HepG2 (cell line): Measurements from ENCODE around the gene SIRT7. TPM values are rescaled to one million over a fixed set of nuclear protein-coding genes. Genes with fewer than 3 reads are reported as not detected.
A peak's percentile ranks its signal among the peaks of the same experiment; 100 is the strongest.

Source experiments
- AGO1 ChIP-seq: fragments of 200-400 bp; formaldehyde crosslinking; IDR thresholded peaks from 2 replicates; pipeline ENCODE4 v1.6.1; 2017; ENCODE audit warnings: mild to moderate bottlenecking, low read depth, low read length, moderate library complexity; ENCODE audit not compliant: poor library complexity, severe bottlenecking
- ATF2 ChIP-seq: sonication (generic); formaldehyde crosslinking; IDR thresholded peaks from 2 replicates; pipeline ENCODE4 v1.4.0; 2020; ENCODE audit warnings: missing genetic modification reagents
- ATF7-NPFF ChIP-seq: sonication (generic); formaldehyde crosslinking; IDR thresholded peaks from 2 replicates; pipeline ENCODE4 v1.8.1; 2023; ENCODE audit warnings: mild to moderate bottlenecking, low read depth, missing genetic modification reagents, moderate library complexity
- BRF2 ChIP-seq: sonication (generic); formaldehyde crosslinking; IDR thresholded peaks from 2 replicates; pipeline ENCODE4 v1.8.1; 2022; ENCODE audit warnings: mild to moderate bottlenecking, missing genetic modification reagents
- KAT2B ChIP-seq: fragments of 150-350 bp; IDR thresholded peaks from 2 replicates; pipeline ENCODE4 v1.6.1; 2014; ENCODE audit warnings: low read depth, low read length, borderline replicate concordance
- KAT7 ChIP-seq: IDR thresholded peaks from 2 replicates; pipeline ENCODE4 v1.6.1; 2018; ENCODE audit warnings: borderline replicate concordance, missing compliant biosample characterization
- MED13 ChIP-seq: sonication (generic); formaldehyde crosslinking; IDR thresholded peaks from 2 replicates; pipeline ENCODE4 v1.5.0; 2020; ENCODE audit warnings: missing genetic modification reagents
- MIXL1 ChIP-seq: IDR thresholded peaks from 2 replicates; pipeline ENCODE4 v1.6.1; 2016
- RFXAP ChIP-seq: sonication (generic); formaldehyde crosslinking; IDR thresholded peaks from 2 replicates; pipeline ENCODE4 v1.4.0; 2020; ENCODE audit warnings: missing genetic modification reagents, borderline replicate concordance
- RNF2 ChIP-seq: fragments of 450-650 bp; conservative IDR thresholded peaks from 2 replicates; pipeline ENCODE4 v1.6.1; 2016; ENCODE audit warnings: low read depth
- SIN3A ChIP-seq: IDR thresholded peaks from 2 replicates; pipeline ENCODE4 v1.6.1; 2011; ENCODE audit warnings: low read depth, mild to moderate bottlenecking, control low read depth, low read length, borderline replicate concordance
- SP4 ChIP-seq: sonication (generic); formaldehyde crosslinking; IDR thresholded peaks from 2 replicates; pipeline ENCODE4 v1.8.1; 2023; ENCODE audit warnings: mild to moderate bottlenecking, missing genetic modification reagents
- SPEN ChIP-seq: sonication (generic); formaldehyde crosslinking; IDR thresholded peaks from 2 replicates; pipeline ENCODE4 v1.5.1; 2020; ENCODE audit warnings: low read depth, mild to moderate bottlenecking, missing genetic modification reagents
- STAG1 ChIP-seq: sonication (generic); formaldehyde crosslinking; IDR thresholded peaks from 2 replicates; pipeline ENCODE4 v1.4.0; 2020; ENCODE audit warnings: missing genetic modification reagents
- ZBTB33 ChIP-seq: sonication (generic); formaldehyde crosslinking; IDR thresholded peaks from 2 replicates; pipeline ENCODE4 v1.4.0; 2020; ENCODE audit warnings: missing genetic modification reagents
- ZNF263 ChIP-seq: sonication (generic); formaldehyde crosslinking; IDR thresholded peaks from 2 replicates; pipeline ENCODE4 v1.4.0; 2020; ENCODE audit warnings: missing genetic modification reagents
- ZNF430 ChIP-seq: sonication (generic); formaldehyde crosslinking; IDR thresholded peaks from 2 replicates; pipeline ENCODE4 v1.9.0; 2021; ENCODE audit warnings: mild to moderate bottlenecking, missing genetic modification reagents
- ZNF674 ChIP-seq: sonication (generic); formaldehyde crosslinking; IDR thresholded peaks from 2 replicates; pipeline ENCODE4 v1.5.0; 2020; ENCODE audit warnings: low read depth, mild to moderate bottlenecking, missing genetic modification reagents
- ZNF770 ChIP-seq: sonication (generic); formaldehyde crosslinking; IDR thresholded peaks from 2 replicates; pipeline ENCODE4 v1.5.0; 2020; ENCODE audit warnings: mild to moderate bottlenecking, missing genetic modification reagents
- ZNF816 ChIP-seq: sonication (generic); formaldehyde crosslinking; IDR thresholded peaks from 2 replicates; pipeline ENCODE4 v1.8.0; 2022; ENCODE audit warnings: missing genetic modification reagents, mild to moderate bottlenecking, borderline replicate concordance
- polyA plus RNA-seq, 8 experiments: library from polyadenylated mRNA; depleted of rRNA in 3 of 8; stranded (reverse) in 7 of 8; unstranded in 1 of 8; fragments of >200 nt; fragmentation: Illumina TruSeq in 4 of 8; extraction: Trizol in 4 of 8; gene quantifications; 2 replicates each; pipeline versions ENCODE4 v1.2.1 to v1.2.3, GENCODE V29; 2011 to 2016; ENCODE audit warnings: low read depth in 4 of 8, missing spikeins in 1 of 8, mixed read lengths in 1 of 8; ENCODE audit not compliant: insufficient read depth in 1 of 8
- total RNA-seq, 5 experiments: library from RNA; depleted of rRNA; stranded (reverse); fragments of >200 nt; fragmentation: Illumina TruSeq; extraction: Trizol; gene quantifications; 2 replicates each; pipeline ENCODE4 v1.2.3, GENCODE V29; 2016; ENCODE audit warnings: low read depth in 1 of 5

Gene SIRT7
- total and polyA plus RNA-seq, 2 of the 13 experiments (the other 11 are each of a cell fraction or from before 2014, with no cell fraction given), result 8.3 to 24.8 TPM

GRCh38 chr17:81959362-81960129 is 41.6 kb upstream of the SIRT7 start (continued):
- TF ChIP-seq MED13 (CRISPR knock-in tag), result no peak; the same call in 1 of the 2 replicates
- peak; percentile 49; the same call in 1 of the 2 replicates for TF ChIP-seq ZNF263 (CRISPR knock-in tag)
- TF ChIP-seq ZNF674, result 0 out of 2 replicates have a peak, but pooled peaks have one; percentile 26
- 0 out of 2 replicates have a peak, but pooled peaks have one; percentile 69 for TF ChIP-seq SIN3A
- TF ChIP-seq STAG1, result peak; percentile 89
- TF ChIP-seq KAT7 (CRISPR knock-in tag), result peak; percentile 38; the same call in 1 of the 2 replicates
- peak; percentile 46 for TF ChIP-seq SPEN
- TF ChIP-seq ZBTB33 (CRISPR knock-in tag), result peak; percentile 49; the same call in 1 of the 2 replicates
- peak; percentile 29; the same call in 1 of the 2 replicates for TF ChIP-seq SP4 (CRISPR knock-in tag)
- TF ChIP-seq ATF2 (CRISPR knock-in tag), result 0 out of 2 replicates have a peak, but pooled peaks have one; percentile 27
- TF ChIP-seq RNF2, result peak; percentile 64; the same call in 1 of the 2 replicates
- peak; percentile 70; the same call in 1 of the 2 replicates for TF ChIP-seq ATF7-NPFF (CRISPR knock-in tag)
- TF ChIP-seq RFXAP (CRISPR knock-in tag), result 0 out of 2 replicates have a peak, but pooled peaks have one; percentile 41
- peak; percentile 8; the same call in 1 of the 2 replicates for TF ChIP-seq ZNF770
- peak; percentile 60; the same call in 1 of the 2 replicates for TF ChIP-seq BRF2 (CRISPR knock-in tag)
- peak; percentile 8 for TF ChIP-seq AGO1
- peak; percentile 19; the same call in 1 of the 2 replicates for TF ChIP-seq ZNF816 (CRISPR knock-in tag)
- TF ChIP-seq ZNF430 (CRISPR knock-in tag), result peak; percentile 41; the same call in 1 of the 2 replicates
- no peak for TF ChIP-seq MIXL1 (CRISPR knock-in tag)
- TF ChIP-seq KAT2B, result no peak
